Lung (tissue), 12 donors: ENCODE measurements around the gene C6orf15. TPM values are rescaled to one million over a fixed set of nuclear protein-coding genes. Genes with fewer than 3 reads are reported as not detected.
A peak's percentile ranks its signal among the peaks of the same experiment; 100 is the strongest.

Experiments used
- ATAC-seq: fragments of 200-7000 bp; cut with Tn5 transposase; one replicate; pipeline ENCODE4 v1.9.1; 2020; ENCODE audit warnings: moderate number of reproducible peaks; ENCODE audit not compliant: insufficient read depth, low FRiP score
- DNase-seq, 3 donors: peaks; one replicate each; pipeline ENCODE4 v3.0.0-alpha.2; 2013 to 2017
- H3K27ac ChIP-seq, 2 donors: one replicate each; pipeline ENCODE4 v1.5.1; 2013; ENCODE audit warnings: mild to moderate bottlenecking in 2 of 2, moderate library complexity in 2 of 2, control low read depth in 1 of 2, inconsistent platforms in 1 of 2, low read depth in 1 of 2, low read length in 1 of 2
- H3K27me3 ChIP-seq, 3 donors: one replicate each; pipeline ENCODE4 v1.5.1; 2013; ENCODE audit warnings: low read length in 2 of 3; ENCODE audit not compliant: control insufficient read depth in 3 of 3, insufficient read depth in 3 of 3
- H3K36me3 ChIP-seq, 4 donors: one replicate each; pipeline ENCODE4 v1.5.1; 2013; ENCODE audit warnings: low read length in 4 of 4, mild to moderate bottlenecking in 1 of 4, moderate library complexity in 1 of 4; ENCODE audit not compliant: control insufficient read depth in 4 of 4, insufficient read depth in 4 of 4
- H3K4me1 ChIP-seq, 5 donors: one replicate each; pipeline ENCODE4 v1.5.1; 2013; ENCODE audit warnings: low read length in 5 of 5, mild to moderate bottlenecking in 2 of 5, moderate library complexity in 1 of 5; ENCODE audit not compliant: control insufficient read depth in 5 of 5, insufficient read depth in 5 of 5
- H3K4me3 ChIP-seq: one replicate; pipeline ENCODE4 v1.5.1; 2013; ENCODE audit warnings: mild to moderate bottlenecking, control low read depth, moderate library complexity
- H3K9ac ChIP-seq, 2 donors: one replicate each; pipeline ENCODE4 v1.5.1; 2013; ENCODE audit warnings: low read length in 2 of 2, control low read depth in 1 of 2; ENCODE audit not compliant: insufficient read depth in 1 of 2
- H3K9me3 ChIP-seq, 4 donors: one replicate each; pipeline ENCODE4 v1.5.1; 2013; ENCODE audit warnings: low read length in 3 of 4, mild to moderate bottlenecking in 1 of 4, moderate library complexity in 1 of 4; ENCODE audit not compliant: control insufficient read depth in 4 of 4, insufficient read depth in 3 of 4
- CTCF ChIP-seq: IDR thresholded peaks from 2 replicates; pipeline ENCODE4 v1.5.1; 2012; ENCODE audit warnings: mild to moderate bottlenecking; ENCODE audit errors: control extremely low read depth, extremely low read depth
- WGBS, 2 donors: extraction: QIAGEN DNeasy Blood & Tissue Kit; methylation state at CpG; one replicate each; pipeline ENCODE4 v1.1.7; 2013; 5-methylcytosine and 5-hydroxymethylcytosine counted together
- polyA plus RNA-seq, 2 donors: library from polyadenylated mRNA; stranded (reverse); fragments of 200-250 nt; gene quantifications; one replicate each; pipeline ENCODE4 v1.2.1, GENCODE V29; 2013
- total RNA-seq, 2 donors: library from RNA; depleted of rRNA in 1 of 2; stranded (reverse); fragments of >200 nt in 1 of 2; gene quantifications; one replicate each; pipeline ENCODE4 v1.2.1, GENCODE V29; 2014 to 2021
- donor health status: control.
- donor health status: control.
- donor health status: Bipolar disorder and iron deficiency.
- donor health status: healthy.
- donor health status: DM: yes; HTN: yes; CAD: no.

The C6orf15 gene
- total and polyA plus RNA-seq, 4 donors: not detected

- DNase-seq (peak; percentile 100), ATAC-seq (peak; percentile 97)
- WGBS, 2 donors: 0% methylated on average over 65 of the region's 65 CpGs
- Histone ChIP-seq H3K4me3 (peak within 1 kb of the TSS; percentile 77), H3K27me3 (no peaks in the 10 kb centered on the region), H3K4me1 (peaks cover 3 to 21% (median 9%) of the 10 kb centered on the region in 5 donors), H3K27ac (peak within 1 kb of the TSS; percentile 12 to 65), H3K36me3 (peaks cover 0 to 12% (median 10%) of the 10 kb centered on the region in 4 donors), H3K9ac (peak within 1 kb of the TSS; percentile 63 to 88), H3K9me3 (no peaks in the 10 kb centered on the region)
- TF ChIP-seq CTCF: no peak
Observed at GRCh38 chr6:31158140-31158862, 45.9 kb upstream of the C6orf15 start, which contains the start of gene TCF19. Gene TCF19 (plus strand): TSS chr6:31158589. CDS start chr6:31159470, 881 bp downstream.

GRCh38 chr6:31157513-31158139, 45.3 kb upstream of the C6orf15 start, which contains the start of gene CCHCR1:
Gene CCHCR1 (minus strand): TSS chr6:31157802. CDS start chr6:31157600, 202 bp downstream.
- no peak for TF ChIP-seq CTCF
- Histone ChIP-seq H3K36me3 (peaks cover 0 to 12% (median 8%) of the 10 kb centered on the region in 4 donors), H3K4me3 (peak within 1 kb of the TSS; percentile 77), H3K27me3 (no peaks in the 10 kb centered on the region), H3K4me1 (peaks cover 3 to 21% (median 9%) of the 10 kb centered on the region in 5 donors), H3K27ac (peak within 1 kb of the TSS; percentile 12 to 65), H3K9me3 (no peaks in the 10 kb centered on the region), H3K9ac (peak within 1 kb of the TSS; percentile 63 to 88)
- peak; percentile 13 for ATAC-seq
- 12 to 13% methylated on average over 14 of the region's 14 CpGs for WGBS, 2 donors
- DNase-seq: peak in 1 of 3 donors; percentile 7

DNA sequence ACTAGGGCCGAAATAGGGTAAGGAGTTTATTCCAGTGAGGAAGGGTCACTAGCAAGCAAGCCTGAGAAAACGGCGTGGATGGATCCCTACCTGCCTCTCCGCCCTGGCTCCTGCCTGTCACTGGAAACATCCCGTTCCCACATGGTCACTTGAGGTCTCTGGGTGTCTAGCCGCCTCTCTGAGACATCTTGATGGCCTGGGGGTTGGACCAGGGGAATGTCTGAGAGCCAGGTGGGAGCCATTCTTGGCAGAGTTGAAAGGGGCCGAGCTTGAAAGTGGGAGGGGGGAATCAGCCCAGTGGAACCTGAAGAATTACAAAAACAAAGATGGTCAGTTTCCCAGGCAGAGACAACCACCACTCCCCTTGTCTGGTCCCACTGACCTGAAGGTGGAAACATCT, 44.3 kb upstream of the C6orf15 start:
- peaks cover 3 to 21% (median 9%) of the 10 kb centered on the region in 5 donors for H3K4me1 ChIP-seq
- H3K27me3 ChIP-seq: no peaks in the 10 kb centered on the region
- H3K9ac ChIP-seq: no peak overlapping the region
- H3K9me3 ChIP-seq: no peaks in the 10 kb centered on the region
- H3K4me3 ChIP-seq: no peak overlapping the region
- no peak overlapping the region for H3K27ac ChIP-seq
- 94 to 97% methylated on average over 7 of the region's 7 CpGs for WGBS, 2 donors
- H3K36me3 ChIP-seq: peaks cover 0 to 7% (median 3%) of the 10 kb centered on the region in 4 donors
- ATAC-seq (no peak), DNase-seq (no peak)
- no peak for TF ChIP-seq CTCF
